NCI-H2171 (cell line): ENCODE data around the gene ARHGAP26.
A peak's percentile ranks its signal among the peaks of the same experiment; 100 is the strongest.

Experiments
- DNase-seq: peaks from one replicate; lab custom pipeline; 2025; lab: John Stamatoyannopoulos, UW

ARHGAP26 gene

DNA sequence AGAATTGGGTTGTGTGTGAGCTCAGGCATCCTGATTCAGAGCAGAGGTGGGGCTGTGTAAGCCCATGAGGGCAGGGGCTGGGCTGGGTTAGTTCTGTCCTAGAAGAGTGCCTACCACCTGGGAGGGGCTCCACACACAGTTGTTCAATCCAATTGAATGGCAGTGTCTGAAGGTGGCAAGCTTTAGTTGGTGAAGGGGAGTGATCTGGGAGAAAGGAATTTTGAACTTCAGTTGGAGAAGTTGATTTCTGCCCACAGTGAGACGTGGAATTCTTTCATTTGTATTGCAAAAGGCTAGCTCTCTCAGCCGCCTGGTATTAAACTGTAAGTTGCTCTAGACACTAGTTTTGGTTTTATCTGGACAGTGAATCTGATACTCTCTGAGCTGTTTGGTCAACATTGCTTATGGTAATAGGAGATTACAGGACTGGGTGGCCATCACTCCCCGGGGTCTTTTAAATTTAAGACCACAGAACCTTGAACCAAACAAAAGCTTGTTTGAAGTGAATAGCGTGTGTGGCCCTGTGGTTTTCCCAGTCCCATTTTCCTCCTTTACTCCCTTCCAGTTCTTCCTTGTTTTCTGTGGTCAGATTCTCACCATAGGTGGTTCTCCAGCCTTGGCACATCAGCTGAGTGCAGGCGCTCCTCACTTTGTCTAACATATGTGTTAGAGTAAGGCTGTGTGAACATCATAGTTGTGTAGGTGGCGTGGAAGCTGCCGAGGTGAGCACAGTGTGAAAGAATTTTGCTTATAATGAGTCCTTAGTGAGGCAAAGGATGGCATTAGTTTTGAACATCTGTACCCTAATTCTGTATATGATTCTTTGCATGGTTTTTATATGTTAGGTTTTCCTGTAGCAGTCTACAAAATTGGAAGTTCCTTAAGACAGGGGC lies 78.0 kb downstream of the ARHGAP26 start:
- DNase-seq, result no peak

DNA sequence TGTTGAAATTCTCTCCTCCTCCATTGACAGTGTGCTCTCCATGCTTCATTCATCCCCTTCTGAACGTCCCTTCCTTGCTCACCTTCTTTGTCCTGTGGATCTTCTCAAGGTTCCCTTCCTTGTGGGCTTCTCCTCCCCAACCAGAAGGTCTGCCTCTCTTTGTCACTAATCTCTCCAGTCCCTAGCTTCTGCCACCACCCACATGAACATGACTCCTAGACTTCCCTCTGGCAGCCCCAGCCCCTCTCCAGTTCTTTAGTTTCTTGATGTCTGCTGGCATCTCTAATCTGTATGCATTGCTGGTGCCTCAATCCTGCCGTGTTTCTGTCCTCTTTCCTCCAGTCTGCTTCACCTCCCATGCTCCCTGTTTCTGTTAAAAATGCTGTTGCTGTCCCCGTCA lies 79.3 kb downstream of the ARHGAP26 start:
- DNase-seq, result no peak

- DNase-seq, result no peak
Observed at GRCh38 chr5:142849880-142850279, 79.7 kb downstream of the ARHGAP26 start.

GRCh38 chr5:142851731-142852130 lies 81.6 kb downstream of the ARHGAP26 start:
- DNase-seq, result no peak

- no peak for DNase-seq
Observed at GRCh38 chr5:142852416-142853198, 82.4 kb downstream of the ARHGAP26 start.

DNA sequence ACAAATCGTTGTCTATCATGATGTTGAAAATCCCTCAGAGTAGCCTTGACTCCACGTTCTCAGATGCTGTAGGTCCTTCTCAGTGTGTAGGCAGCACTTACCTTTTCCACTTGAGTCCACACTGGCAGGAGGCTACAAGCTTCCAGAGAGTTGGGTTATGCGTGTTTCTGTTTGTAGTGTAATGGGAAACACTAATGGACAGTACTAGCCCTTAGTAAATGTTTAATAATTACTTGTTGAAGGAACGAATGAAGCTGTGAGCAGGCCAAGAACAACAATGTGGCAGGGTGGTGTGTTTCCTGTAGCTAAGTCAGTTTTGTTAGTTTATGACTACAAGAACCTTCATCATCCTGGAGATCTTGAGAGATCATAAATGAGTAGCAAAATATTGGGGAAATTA lies 83.5 kb downstream of the ARHGAP26 start:
- no peak for DNase-seq

DNA sequence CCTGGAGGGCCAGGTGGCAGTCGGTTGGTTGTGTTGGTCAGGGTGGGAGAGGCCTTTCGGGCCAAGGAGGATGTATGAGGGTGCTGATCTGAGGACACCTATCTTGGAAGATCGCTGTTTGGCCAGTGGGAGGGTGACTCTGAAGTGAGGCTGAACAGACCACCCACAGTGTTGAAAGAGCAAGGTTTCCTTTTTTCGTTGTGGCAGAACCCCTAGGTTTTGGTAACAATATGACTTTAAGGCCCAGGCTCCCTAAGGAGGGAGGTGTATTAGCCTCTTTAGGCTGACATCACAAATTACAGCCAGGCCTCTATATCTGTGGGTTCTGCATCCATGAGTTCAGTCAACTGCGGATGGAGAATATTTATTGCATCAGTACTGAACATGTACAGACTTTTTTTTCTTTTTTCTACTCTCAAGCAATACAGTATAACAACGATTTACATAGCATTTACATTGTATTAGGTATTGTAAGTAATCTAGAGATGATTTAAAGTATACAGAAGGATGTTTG lies 86.1 kb downstream of the ARHGAP26 start:
- no peak for DNase-seq

GRCh38 chr5:142857405-142857804 lies 87.2 kb downstream of the ARHGAP26 start:
- DNase-seq, result no peak

DNA sequence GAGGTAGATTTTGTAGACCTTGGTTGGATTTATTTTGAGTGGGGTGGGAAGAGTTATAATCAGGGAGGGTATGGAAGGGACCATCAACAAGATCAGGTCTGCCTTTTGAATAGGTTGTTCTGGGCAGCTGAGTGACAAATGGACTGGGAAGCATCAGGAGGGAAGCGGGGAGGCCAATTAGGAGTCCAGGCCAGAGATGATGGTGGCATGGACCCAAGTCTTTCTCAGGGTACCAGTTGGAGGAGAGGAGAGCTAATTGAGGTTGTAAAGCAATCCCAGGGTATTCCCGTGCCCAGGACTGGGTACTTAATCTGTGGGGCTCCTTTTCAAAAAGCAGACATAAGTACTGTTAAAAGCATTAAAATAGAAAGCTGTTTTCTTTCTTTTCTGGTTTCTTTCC lies 88.9 kb downstream of the ARHGAP26 start:
- DNase-seq, result no peak

DNA sequence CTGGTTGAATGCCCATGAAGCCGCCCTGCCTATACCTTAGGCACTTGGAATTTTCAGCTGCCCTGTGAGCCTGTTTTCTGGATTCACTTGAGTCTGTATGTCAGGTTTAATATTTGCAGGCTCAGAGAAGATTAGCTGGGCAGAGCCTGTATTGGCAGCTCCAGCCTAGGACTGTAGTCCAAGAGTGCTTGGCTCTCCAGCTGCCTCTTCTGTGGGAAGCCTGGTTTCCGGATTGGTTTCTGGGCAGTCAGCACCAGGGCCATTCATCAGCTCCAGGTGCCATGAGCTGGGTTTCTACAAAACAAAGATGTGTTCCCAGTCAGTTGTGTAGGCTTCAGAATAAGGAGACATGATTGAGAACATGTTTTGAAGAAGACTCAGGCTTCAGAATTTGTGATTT lies 90.1 kb downstream of the ARHGAP26 start:
- no peak for DNase-seq

- no peak for DNase-seq
Observed at GRCh38 chr5:142861011-142861410, 90.8 kb downstream of the ARHGAP26 start.

DNA sequence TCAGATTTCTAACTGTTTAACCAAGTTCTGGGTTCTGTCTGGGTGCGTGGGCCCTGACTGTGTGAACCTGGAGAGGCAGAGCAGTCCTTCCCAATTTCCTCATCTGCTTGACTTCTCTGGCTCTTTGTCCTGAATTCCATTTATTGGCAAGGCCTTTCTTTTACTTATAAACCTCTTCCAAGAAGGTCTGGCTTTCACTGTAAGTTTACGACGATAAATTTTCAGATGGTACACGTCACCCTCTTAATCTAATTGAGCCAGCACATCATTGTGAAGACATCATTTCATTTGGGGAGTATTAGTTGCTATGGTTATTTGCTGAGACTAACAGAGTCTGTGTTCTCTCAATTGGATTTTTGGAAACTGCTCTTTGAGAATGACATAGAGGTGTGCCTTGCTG lies 92.4 kb downstream of the ARHGAP26 start:
- no peak for DNase-seq

DNA sequence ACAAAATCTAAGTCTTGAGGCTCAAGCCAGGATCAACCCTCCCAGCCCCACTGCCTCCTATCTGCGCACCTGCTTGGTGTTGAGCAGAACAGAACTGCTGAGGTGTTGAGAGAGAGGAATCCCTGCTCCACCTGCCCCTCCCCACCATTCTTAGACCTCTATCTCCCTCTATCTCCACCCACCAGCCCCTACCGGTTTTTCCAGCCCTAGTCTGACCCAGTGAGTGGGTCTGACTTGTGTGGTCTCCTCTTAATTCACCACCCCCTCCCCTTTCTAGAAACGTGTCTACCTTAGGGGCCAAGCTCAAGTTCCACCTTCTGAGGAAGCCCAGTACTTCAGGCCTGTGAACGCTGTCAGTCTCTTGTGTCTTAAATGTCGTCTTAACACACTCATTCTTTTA lies 93.7 kb downstream of the ARHGAP26 start:
- no peak for DNase-seq

DNA sequence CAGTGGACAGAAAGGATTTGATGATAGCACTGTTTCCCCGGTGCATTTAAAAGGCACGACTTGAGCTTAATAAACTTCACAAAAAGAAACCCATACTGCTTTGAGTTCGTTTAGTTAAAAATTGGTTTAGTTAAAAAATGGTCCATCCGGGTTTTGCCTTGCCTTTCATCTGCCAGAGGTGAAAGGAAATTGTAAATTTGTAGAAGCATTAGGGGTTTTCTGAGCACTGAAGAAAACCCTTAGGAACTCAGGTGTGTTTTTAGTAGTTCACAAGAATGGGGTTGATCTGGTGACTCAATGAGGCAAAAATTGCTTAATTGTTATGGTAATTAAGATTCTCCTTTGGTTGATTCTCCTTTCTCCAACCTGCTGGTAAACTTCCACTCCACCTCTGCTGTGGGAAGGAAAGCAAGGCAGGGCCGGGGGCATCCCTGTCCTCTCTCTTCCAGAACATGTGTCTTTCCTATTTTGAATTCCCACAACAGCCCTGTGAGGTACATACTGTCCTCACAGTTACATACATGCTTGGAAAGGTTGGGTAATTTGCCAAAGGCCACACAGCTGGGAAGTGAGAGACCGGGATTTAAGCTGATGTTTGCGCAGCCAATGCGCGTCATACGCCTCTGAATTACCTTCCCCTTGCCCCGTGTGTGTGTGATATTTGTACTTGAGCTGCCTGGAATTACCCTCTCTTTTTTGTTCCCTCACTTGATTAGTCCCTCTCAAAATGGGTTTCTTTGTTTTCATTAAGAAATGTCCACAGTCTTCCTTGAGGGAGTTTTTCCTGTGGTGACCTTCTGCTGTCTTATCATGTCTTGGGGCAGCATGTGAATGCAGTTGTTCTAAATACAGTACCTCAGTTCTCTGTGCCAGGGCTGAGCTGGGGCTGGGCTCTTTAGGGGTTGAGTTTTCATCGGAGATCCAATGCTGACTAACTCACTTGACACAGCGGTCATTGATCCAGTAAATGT lies 94.4 kb downstream of the ARHGAP26 start:
- no peak for DNase-seq

DNA sequence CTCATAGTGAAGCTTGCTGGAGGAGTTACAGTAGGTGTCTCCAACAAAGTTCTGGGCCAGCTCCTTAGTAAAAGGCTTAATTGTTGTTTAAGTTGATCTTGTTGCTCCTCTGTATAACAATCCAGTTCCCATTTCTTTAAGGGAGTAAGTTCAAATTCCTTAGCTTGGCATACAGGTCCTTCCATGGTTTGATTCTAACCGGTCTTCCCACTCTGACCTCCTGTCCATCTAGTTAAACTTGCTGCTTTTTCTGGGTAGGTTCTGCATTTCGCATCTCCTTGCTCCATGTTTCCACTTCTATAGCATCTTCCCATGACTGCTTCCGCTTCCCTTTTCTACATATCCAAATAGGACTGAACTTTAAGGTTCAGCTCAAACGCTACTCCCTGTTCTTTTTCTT lies 95.5 kb downstream of the ARHGAP26 start:
- DNase-seq, result no peak

DNA sequence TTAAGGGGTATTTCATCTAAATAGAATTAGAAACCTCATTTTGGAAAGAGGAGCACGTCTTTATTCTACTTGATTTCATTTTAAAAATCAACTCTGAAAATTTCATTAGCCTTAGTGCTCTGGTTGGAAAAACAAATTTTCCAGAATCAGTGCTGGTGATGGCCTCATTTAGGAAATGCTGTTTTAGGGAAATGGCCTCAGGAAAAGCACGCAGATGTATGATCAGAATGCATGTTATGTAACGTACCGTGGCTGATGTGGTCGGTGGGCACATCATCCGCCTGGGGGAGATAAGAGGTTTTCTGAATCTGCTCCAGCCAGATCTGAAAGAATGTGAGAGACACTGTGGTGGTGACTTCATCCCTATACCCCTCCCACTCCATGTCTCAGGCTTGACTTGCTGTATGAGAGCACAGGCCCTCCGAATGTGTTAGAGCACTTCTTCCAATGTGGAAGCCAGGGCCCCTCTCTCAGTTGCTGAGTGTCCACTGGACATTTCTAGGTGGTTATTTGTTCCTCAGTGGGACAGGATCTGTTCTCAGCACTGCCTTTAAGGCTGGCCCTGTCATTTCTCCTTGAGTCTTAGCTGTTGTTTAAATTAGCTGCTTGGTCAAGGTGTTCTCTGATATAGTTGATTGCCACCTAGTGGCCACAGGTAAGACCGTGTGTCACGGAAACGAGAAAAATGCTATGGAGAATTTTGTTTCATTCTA lies 96.5 kb downstream of the ARHGAP26 start:
- DNase-seq, result no peak

GRCh38 chr5:142869886-142870285 lies 99.7 kb downstream of the ARHGAP26 start:
- peak; percentile 81 for DNase-seq

DNA sequence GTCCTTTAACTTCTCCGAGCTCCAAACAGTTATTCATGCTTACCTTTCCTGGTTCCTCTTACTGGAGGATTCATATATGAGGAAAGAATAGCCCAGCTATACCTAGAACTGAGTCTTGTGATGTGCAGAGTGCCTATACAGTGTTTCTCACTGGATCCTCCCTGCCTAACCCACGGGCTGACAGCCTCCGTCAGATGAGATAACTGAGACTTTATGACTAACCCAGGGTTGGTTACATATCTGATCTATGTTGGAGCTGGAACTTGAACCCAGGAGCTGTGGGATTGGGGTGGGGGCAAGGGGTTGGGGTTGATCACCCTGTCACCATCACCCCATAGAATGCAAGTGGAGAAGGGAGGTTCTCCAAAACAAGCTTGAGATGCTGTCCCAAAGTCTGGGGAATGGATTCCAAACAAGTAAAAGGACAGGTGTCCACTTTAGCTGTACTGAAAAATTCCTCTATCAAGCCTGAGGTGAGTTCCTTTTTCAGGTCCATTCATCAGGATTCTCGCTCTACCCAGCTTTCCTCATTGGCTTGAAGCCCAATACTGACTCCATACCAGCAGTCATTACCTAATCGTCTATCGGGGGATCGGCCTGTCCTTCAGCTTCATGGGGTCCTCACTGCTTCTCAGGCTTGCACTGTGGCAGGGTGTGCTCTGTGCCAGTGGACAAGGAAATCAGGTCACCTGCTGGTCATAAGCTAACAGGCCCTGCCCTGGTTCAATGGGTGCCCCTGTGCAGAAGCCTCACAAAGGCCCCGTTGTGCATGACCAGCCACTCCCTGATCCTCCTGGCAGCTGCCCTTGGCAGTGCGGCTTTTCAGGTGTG lies 100.6 kb downstream of the ARHGAP26 start:
- DNase-seq, result no peak

- DNase-seq, result no peak
Observed at GRCh38 chr5:142871363-142872193, 101.4 kb downstream of the ARHGAP26 start.
